ENCODE data around the gene PDSS2.

- no peak for TF ChIP-seq CTCF (conservative IDR thresholded peaks at IDR 0.05; ENCODE audit: low read length)
- no peak for TF ChIP-seq EZH2phosphoT487 (IDR thresholded peaks at IDR 0.05; ENCODE audit: borderline replicate concordance)
Observed at GRCh38 chr6:107440936-107441335, 18.4 kb downstream of the PDSS2 start.
